ENCODE measurements around the gene GNPTG.

The GNPTG gene

GRCh38 chr16:1320097-1320496 is 31.6 kb upstream of the GNPTG start:
- no peak overlapping the region for H3K4me3 ChIP-seq (ENCODE audit: low read length)
- H3K9ac ChIP-seq (ENCODE audit: low read length), result no peak overlapping the region
- peaks cover 35% of the 10 kb centered on the region for H3K79me2 ChIP-seq (ENCODE audit: low read length)
- H3K27me3 ChIP-seq (ENCODE audit: low read depth, low read length), result no peaks in the 10 kb centered on the region
- peaks cover 67% of the 10 kb centered on the region for H3K36me3 ChIP-seq (replicated peaks; ENCODE audit: low read depth, low read length)
- TF ChIP-seq CTCF (IDR thresholded peaks at IDR 0.05; ENCODE audit: low read depth, low read length), result no peak
- TF ChIP-seq EZH2phosphoT487 (IDR thresholded peaks at IDR 0.05; ENCODE audit: low read depth), result no peak
- H3K4me1 ChIP-seq (ENCODE audit: low read length), result no peaks in the 10 kb centered on the region
- no peak overlapping the region for H2AFZ ChIP-seq (ENCODE audit: low read depth, low read length)
- H3K4me2 ChIP-seq (ENCODE audit: low read length), result no peak overlapping the region
- no peaks in the 10 kb centered on the region for H3K9me3 ChIP-seq (ENCODE audit: insufficient read depth, low read length)
- H3K27ac ChIP-seq (ENCODE audit: low read length), result no peak overlapping the region
- H4K20me1 ChIP-seq (ENCODE audit: insufficient read depth, low read length), result peaks cover 38% of the 10 kb centered on the region

GRCh38 chr16:1320658-1321240 is 31.0 kb upstream of the GNPTG start:
- no peak for TF ChIP-seq EZH2phosphoT487 (IDR thresholded peaks at IDR 0.05; ENCODE audit: low read depth)
- Histone ChIP-seq H4K20me1 (ENCODE audit: insufficient read depth, low read length) (peaks cover 32% of the 10 kb centered on the region), H2AFZ (ENCODE audit: low read depth, low read length) (no peak overlapping the region), H3K79me2 (ENCODE audit: low read length) (peaks cover 28% of the 10 kb centered on the region), H3K9ac (ENCODE audit: low read length) (no peak overlapping the region), H3K4me2 (ENCODE audit: low read length) (no peak overlapping the region), H3K9me3 (ENCODE audit: insufficient read depth, low read length) (no peaks in the 10 kb centered on the region), H3K4me3 (ENCODE audit: low read length) (no peak overlapping the region), H3K4me1 (ENCODE audit: low read length) (peaks cover 1% of the 10 kb centered on the region), H3K27me3 (ENCODE audit: low read depth, low read length) (no peaks in the 10 kb centered on the region), H3K27ac (ENCODE audit: low read length) (no peak overlapping the region), H3K36me3 (replicated peaks; ENCODE audit: low read depth, low read length) (peaks cover 64% of the 10 kb centered on the region)

- no peak overlapping the region for H3K27ac ChIP-seq (ENCODE audit: low read length)
- H3K4me2 ChIP-seq (ENCODE audit: low read length), result no peak overlapping the region
- H3K36me3 ChIP-seq (replicated peaks; ENCODE audit: low read depth, low read length), result peaks cover 50% of the 10 kb centered on the region
Measured at GRCh38 chr16:1322407-1322806, 29.3 kb upstream of the GNPTG start.

GRCh38 chr16:1323296-1324239 is 28.2 kb upstream of the GNPTG start:
- Histone ChIP-seq H3K9me3 (ENCODE audit: insufficient read depth, low read length) (no peaks in the 10 kb centered on the region), H2AFZ (ENCODE audit: low read depth, low read length) (no peak overlapping the region), H3K4me2 (ENCODE audit: low read length) (no peak overlapping the region), H3K36me3 (replicated peaks; ENCODE audit: low read depth, low read length) (peaks cover 38% of the 10 kb centered on the region), H3K4me1 (ENCODE audit: low read length) (peaks cover 15% of the 10 kb centered on the region), H3K4me3 (ENCODE audit: low read length) (no peak overlapping the region), H3K9ac (ENCODE audit: low read length) (no peak overlapping the region), H4K20me1 (ENCODE audit: insufficient read depth, low read length) (peaks cover 15% of the 10 kb centered on the region), H3K27me3 (ENCODE audit: low read depth, low read length) (no peaks in the 10 kb centered on the region), H3K79me2 (ENCODE audit: low read length) (peaks cover 7% of the 10 kb centered on the region; the same call in 1 of the 2 replicates), H3K27ac (ENCODE audit: low read length) (no peak overlapping the region)
- no peak for TF ChIP-seq CTCF (IDR thresholded peaks at IDR 0.05; ENCODE audit: low read depth, low read length)
- TF ChIP-seq EZH2phosphoT487 (IDR thresholded peaks at IDR 0.05; ENCODE audit: low read depth), result no peak

More at GRCh38 chr16:1322407-1322806, 29.3 kb upstream of the GNPTG start:
- no peak for TF ChIP-seq CTCF (IDR thresholded peaks at IDR 0.05; ENCODE audit: low read depth, low read length)
- no peak for TF ChIP-seq EZH2phosphoT487 (IDR thresholded peaks at IDR 0.05; ENCODE audit: low read depth)
- Histone ChIP-seq H3K79me2 (ENCODE audit: low read length) (peaks cover 18% of the 10 kb centered on the region), H2AFZ (ENCODE audit: low read depth, low read length) (no peak overlapping the region), H3K9me3 (ENCODE audit: insufficient read depth, low read length) (no peaks in the 10 kb centered on the region), H3K27me3 (ENCODE audit: low read depth, low read length) (no peaks in the 10 kb centered on the region), H3K4me3 (ENCODE audit: low read length) (no peak overlapping the region), H4K20me1 (ENCODE audit: insufficient read depth, low read length) (peaks cover 24% of the 10 kb centered on the region), H3K4me1 (ENCODE audit: low read length) (peaks cover 15% of the 10 kb centered on the region), H3K9ac (ENCODE audit: low read length) (no peak overlapping the region)

Measured in OCI-LY3 (cell line).